NCI-H2196 treated with DMSO at 0.1 percent for 48 hours (cell line): ENCODE data around the gene FOXD4.
"Not testable (repeated sequence)": the region's sequence is repeated elsewhere in the genome, so short reads cannot be mapped to it uniquely, and the experiment has no call there.

Source experiments
- DNase-seq: peaks from one replicate; lab custom pipeline; 2025; ENCODE audit not compliant: unreplicated experiment; lab: John Stamatoyannopoulos, UW

The FOXD4 gene

DNA sequence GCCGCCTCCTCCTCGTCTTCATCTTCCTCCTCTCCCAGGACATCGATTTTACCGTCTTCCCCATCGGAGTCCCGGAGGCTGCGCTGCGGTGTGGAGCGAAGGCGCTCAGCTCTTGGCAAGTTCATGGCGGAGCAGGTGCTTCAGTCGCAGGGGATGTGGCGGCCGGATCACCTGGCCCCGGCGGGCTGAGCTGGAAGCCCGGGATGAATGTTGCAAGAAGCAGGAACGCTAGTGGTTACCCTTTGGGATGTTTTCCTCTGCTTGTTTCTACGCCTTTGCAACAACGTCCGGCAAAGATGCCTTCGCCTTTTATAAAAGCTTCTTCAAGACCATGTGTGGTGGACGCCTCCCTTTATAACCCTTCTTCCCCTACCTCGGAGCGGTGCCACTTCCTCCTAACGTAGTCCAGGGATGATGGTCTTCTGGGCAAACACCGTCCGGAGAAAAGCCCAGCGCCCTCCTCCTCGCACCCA, at the start of gene FOXD4:
Gene FOXD4 (minus strand): TSS at position 423 of the 473 bp plus-strand sequence. CDS start 298 bp downstream, at position 125.
- DNase-seq, result not testable (repeated sequence)

DNA sequence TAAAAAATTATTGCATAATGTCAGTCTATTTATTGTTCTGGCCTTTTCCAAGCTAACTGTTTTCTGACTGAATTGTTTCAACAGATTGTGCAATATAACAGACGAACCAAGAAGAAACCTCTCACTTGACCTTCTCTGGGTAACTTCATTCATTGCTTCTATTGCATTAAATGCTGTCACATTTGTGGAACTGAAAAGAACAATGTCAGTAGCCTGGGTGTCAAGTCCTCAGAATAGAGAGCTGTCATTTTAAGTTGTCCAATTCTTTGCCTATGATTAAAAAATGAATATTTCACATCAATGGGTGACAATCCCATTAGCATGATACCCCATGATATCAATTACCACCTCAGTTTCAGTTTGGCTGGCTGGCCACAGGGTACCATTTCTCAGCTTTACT, 41.7 kb upstream of the FOXD4 start:
- not testable (repeated sequence) for DNase-seq

DNA sequence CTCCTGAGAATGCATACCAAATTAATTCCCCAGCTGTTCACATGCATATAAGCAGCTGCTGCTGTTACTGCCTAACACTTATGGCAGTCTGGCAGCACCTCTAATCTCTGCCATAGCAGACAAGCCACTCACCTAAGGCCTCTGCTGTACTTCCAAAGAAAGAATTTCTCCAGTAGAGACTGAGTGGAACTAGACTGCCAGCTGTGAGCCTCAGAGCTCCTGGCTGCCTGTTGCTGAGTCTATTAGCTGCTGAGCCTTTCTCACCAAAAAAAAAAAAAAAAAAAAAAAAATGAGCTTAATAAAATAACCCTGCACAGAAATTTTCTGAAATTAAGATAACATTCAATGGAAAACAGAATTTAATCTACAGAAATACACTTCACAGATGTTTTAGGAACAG, 33.0 kb upstream of the FOXD4 start:
- DNase-seq, result not testable (repeated sequence)

DNA sequence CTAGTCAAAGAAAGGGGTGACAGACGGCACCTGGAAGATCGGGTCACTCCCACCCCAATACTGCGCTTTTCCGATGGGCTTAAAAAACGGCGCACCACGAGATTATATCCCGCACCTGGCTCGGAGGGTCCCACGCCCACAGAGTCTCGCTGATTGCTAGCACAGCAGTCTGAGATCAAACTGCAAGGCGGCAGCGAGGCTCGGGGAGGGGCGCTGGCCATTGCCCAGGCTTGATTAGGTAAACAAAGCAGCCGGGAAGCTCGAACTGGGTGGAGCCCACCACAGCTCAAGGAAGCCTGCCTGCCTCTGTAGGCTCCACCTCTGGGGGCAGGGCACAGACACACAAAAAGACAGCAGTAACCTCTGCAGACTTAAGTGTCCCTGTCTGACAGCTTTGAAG, 21.7 kb upstream of the FOXD4 start:
- not testable (repeated sequence) for DNase-seq

DNA sequence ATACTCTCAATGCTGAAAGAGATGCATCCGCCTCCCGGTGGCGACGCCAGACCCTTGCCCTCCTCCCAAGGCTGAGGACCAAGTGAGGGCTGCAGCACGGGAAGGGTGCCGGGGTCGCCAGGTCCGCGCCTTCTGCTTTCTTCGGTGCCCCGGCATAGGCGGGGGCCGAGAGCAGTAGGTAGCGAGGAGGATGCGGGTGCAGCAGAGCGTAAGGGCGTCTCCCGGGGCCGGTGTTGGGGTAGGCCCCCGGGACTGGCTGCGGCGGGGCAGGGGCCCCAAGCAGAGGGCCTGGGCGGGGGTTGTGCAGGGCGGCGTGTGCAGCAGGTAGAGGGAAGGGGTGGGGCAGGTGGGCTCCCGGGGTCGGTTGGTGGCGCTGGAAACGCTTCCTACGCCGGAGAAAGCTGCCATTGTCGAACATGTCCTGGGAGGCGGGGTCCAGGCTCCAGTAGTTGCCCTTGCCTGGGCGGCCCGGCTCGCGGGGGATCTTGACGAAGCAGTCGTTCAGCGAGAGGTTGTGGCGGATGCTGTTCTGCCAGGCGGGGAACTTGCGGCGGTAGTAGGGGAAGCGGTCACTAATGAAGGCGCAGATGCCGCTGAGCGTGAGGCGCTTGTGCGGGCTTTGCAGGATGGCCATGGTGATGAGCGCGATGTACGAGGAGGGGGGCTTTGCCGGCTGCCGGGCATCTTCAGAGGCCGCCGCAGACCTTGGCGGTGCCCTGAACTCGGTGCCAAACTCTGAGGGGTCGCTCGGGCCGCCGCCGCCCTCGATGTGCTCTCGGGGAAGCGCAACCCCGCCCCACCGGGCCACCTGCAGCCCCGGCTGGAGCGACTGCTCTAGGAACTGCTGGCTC, 848 bp downstream of the FOXD4 start:
- not testable (repeated sequence) for DNase-seq

DNA sequence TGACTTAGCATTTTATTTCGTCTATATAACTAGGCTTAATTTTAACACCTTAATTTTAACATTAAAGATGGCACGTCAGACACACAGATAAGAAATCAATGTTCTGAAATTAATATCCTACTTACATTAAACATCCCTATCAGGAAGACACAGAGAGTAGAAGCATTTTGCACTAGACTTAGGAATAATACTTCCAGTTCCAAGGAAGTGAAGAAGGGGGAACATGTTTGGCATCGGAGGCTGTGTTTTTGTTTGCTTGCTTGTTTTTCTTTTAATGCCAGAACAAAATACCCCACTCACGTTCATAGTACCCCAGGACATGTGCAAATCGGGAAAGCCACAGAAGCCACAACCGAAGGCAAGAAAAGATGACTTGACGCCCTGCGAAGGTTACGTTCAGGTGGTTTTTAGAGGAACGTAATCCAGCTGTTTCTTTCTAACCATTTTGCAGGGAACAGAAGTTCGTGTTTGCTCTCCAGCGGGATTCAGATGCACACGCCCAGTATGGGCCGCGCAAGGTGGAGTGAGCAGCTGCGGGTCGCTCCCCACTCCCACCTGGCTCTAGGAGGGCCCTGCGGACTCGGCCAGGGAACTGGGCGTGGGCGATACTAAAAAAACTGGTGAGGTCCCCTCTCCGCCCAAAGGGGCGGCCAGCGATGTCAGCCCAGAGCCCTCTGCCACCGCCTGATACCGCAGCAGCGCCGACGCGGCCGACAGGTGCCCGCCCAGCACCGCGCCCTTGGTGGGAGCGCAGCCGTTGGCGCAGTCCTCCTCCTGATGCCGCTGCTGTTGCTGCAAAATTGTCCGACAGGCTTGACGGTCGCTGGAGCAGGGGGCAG, 1.8 kb downstream of the FOXD4 start:
- DNase-seq, result not testable (repeated sequence)

DNA sequence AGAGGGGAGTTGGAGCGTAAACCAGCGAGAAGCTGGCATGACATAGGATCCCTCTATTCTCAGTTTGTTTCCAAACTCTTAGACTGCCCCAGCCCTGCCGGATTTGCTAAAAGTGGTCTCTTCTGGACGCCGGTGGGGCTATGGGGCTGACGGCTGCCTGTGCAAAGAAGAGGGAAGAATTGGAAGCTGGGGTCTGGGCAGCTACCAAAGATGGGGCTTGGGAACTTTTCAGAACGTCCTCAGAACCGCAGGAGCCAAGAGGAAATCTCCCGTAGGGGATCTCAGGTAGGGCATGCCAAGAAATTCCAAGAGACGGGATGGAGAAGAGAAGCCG, 3.1 kb downstream of the FOXD4 start:
- DNase-seq, result not testable (repeated sequence)

DNA sequence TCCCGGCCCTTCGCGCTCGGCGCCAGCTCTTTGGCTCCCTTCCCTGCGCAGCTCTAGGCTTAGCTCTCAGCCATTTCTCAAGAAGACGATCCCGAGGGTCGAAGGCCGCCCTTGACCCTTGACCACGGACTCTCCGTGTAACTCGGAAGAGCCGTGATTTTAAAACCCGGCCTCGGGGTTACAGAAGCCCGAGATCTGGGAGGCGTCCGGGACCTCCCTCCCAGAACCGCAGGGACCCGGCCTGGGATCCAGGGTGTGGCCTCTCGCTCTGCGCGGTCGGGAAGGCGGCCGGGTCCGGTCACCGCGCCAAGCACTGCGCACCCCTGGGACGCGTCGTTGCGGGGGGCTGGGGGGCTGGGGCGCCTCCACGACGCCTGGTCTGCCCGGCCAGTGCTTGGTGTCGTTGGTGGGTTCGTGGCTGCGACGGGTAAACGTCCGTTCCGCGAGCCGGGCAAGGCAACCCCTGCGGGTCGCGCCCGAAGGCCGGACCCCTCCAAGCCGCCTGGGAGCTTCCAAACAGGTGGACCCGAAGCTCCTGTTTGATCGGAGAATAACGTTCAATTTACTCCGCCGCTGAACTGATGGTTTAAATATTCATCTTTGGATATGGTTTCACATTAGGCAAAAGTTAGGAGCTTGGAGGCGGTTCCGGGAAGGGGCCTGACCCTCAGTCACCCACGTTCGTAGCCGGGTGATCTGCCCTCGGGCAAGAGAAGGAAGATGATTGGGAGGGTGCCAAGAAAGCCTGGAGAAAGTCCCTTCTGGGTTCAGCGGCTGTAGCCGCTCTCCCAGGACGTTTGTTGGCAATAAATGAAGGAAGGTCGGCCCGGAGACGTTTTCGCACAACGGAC, 3.7 kb downstream of the FOXD4 start:
- DNase-seq, result not testable (repeated sequence)

DNA sequence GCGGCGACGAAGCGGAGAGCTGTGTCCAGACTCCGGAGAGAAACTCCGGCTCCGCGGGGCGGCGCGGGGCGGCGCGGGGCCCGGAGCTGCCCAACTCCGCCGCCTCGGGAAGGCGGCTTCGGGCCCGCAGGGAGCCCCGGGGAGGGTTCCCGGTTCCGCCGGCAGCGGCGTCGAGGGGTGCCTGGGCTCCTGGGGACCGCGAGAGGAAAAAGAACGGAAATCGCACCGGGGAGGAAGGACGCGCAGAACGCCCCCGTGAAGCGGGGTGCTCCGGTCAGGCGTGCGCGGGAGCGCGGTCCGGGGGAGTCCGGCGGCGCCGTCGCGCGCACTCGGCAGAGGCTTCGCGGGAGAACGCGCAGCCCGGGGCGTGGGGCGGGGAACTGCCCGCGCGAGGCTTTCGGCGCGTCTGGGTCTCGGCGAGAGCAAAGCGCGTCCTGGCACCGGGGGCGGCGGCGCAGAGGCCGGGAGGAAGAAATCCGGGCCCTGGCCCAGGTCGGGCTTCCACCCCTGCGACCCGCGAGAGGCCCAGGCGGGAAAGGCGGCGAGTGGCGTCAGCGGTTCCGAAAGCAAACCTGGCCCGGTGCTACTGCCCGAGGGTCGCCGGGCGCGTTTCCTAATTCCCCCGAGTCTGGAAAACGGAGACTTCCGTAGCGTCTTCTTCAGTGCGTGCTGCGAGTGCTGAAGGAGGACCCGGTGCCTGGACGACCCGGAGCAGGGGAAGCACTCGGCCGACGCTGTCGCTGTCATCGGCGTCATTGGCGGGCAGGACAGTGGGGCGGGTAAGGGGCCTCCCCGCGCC, 4.5 kb downstream of the FOXD4 start:
- not testable (repeated sequence) for DNase-seq

DNA sequence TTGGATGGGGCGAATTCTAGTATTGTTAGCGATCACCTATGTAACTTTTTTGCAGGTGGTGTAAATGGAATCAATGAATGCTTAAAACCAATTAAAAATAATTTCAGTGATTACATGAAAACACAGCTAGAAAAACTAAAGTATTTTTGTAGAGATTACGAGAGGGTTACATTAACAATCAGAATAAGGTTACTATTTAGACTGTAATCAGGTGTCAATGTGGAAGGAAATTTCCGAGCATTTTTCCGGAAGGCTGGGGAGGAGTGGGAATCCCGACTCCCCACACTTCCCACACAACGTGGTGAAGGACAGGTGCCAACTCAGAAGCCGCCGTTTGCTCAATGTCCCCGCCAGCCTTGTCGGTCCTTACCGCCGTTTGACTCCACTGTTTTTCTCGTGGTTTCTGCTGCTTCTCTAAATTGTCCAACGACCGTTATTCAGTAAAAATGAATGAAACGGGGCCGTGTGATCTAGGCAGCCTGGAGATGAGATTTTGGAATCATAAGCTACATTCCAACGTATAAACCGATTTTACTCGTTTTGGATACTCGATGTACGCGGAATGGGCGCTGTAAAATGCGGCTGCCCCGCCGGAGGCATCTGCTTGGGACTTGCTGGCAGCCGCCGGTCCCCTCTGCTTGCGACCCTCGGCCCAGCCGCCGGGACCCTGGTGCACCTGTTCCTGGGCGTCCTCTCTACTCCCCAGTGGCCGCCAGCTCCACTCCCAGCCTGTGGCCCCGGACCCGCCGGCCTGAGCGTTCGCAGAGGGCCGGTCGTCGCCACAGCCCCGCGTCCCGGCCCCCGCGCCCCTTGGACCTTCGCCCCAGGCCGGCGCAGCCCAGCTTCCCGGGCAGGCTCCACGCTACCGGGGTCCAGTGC, 5.4 kb downstream of the FOXD4 start:
- DNase-seq, result not testable (repeated sequence)

DNA sequence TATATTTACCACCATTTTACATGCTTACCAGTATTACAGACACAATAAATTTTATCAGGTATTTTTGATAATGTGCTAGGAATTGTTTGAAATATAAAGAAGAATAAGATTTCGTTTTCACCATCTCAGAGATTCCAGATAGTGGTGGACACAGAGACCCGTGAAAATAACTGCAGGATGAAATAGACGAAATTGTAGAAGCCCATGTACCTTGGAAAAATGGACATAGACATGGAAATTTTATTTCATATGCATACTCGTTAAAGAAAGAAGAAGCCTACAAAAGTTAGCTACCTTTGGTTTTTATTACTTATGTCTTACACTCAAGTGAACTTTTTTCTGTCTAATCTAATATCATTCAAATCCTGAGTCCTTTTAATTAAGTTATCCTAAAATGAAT, 7.5 kb downstream of the FOXD4 start:
- not testable (repeated sequence) for DNase-seq

DNA sequence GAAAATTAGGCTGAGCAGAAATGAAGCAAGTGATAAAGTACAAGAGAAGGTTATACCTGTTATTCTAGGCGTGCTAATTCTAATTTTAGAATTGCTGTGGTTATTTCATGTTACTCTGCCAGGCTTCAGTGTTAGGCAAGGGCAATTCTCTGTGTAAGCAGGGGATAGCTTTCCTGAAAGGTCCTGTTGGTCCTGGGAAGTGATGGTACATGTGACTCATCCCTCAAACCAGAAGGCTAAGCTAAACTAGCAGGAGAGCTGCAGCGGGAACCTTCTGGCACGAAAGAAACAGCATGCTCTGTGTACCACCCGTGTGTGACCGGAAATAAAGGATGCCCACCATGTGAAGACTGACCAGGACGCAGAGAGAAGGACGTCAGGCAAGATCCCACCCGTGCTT, 8.7 kb downstream of the FOXD4 start:
- not testable (repeated sequence) for DNase-seq

DNA sequence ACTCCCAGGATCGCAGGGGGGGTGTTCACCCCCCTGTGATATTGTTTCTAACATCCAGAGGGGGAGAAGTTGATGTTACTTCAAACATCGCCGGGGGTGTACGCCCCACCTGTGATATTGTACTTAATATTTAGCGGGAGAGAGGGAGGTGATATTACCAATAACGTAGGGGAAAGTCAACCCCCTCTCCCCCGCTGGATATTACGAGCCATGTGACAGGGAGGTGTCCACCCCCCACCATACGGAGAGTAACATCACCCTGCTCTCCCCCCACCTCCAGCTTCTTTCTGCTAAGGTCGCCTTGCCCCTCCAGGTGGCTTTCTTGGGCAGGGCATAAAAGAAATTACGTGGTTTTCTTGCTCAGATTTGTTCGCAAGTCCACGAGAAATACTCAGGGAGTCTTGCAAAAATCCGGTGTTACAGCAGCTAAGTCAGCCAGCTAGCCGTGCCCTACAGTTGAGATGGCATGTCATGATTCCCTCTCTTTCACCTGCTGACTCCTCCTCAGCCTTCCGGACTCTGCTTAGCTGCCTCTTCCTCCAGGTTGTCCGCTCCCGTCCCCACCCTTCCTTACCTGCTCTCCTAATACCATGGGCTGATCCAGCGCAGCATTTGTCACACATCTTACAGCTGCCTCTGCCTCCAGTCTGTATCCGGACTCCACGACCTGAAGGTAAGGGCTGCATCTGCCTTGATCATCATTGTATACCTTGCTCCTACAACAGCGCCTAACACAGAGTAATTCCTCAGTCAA, 9.3 kb downstream of the FOXD4 start:
- DNase-seq, result not testable (repeated sequence)

DNA sequence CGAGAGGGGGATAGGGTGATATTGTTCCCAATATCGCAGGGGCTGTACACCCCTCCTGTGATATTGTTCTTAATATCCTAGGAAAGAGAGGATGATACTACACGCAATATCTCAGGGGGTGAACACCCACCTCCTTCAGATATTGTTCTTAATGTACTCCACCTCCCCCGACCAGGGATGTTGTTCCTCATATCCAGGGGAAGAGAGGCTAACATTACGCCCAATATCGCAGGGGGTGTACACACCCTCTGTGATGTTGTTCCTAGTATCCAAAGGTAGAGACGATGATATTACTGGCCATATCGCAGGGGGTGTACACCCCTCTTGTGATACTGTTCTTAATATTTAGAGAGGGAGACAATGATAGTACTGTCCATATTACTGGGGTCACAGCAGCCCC, 12.2 kb downstream of the FOXD4 start:
- not testable (repeated sequence) for DNase-seq

DNA sequence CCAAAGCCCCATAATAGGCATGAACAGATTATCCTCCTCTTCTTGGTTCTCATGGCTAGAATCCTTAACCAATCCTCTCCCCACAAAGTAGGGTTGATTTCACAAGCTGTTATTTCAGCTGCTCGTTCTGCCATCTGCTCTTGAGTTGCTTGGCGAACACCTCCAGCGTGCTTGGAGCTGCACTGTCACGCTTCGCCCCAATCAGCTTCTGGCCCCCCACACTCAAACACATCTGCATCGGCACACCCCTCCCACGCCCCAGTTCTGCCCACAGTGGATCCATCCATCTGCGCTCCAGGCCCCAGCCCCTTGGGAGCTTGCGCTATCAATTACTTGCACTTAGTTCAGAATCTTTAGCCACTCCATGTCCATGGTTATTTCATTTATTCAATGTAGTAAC, 17.8 kb downstream of the FOXD4 start:
- not testable (repeated sequence) for DNase-seq

DNA sequence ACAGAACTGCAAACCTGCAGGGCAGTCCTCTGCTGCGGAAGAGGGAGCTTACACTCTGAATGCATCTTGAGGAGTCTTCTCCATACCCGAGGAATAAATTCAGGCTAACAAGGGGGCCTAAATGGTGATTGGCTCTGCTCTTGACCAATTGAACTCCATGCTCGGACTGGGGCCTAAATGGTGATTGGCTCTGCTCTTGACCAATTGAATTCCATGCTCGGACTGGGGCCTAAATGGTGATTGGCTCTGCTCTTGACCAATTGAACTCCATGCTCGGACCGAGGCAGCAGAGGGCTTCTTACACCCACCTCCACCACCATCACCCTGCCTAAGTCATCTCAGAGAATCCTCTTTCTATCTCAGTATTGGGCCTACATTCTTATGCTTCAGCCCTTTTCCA, 18.4 kb downstream of the FOXD4 start:
- not testable (repeated sequence) for DNase-seq

DNA sequence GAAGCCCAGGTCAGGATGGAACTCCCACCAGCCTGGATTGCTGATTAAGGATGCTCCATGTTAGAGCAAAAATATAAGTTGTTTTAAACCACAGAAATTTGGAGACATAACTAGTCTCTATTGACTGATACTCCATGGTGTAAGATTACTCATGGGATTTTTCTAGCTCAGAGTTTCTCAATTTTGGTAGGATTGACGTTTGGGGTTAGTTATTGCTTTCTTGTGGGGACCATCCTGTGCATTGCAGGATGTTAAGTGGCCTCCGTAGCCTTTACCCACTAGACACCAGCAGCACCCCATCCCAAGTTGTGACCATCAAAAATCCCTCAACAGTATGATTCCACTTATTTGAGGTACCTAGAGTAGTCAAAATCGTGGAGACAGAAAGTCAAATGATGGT, 19.4 kb downstream of the FOXD4 start:
- not testable (repeated sequence) for DNase-seq

DNA sequence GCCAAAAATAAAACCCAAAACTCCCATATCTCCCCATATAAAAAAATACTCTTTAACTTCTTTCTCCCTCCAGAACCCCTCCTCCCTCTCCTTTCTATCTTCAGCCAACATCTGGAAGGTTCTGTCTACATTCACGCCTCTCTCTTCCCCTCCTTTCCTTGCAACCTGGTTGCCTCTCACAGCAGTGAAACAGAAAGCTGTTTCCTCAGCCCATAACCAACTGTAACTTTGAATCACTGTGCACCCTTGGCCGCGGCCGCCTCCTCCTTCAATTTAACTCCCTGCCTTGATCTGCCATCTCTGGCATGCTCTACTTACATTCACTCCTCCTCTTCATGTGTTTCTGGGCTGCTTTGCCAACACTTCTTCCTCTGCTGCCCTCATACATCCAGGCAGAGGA, 23.2 kb downstream of the FOXD4 start:
- DNase-seq, result not testable (repeated sequence)
